Stomach smooth muscle (tissue), 2 donors: ENCODE measurements around the gene PDCD1.
"Not testable (repeated sequence)": the region's sequence is repeated elsewhere in the genome, so short reads cannot be mapped to it uniquely, and the experiment has no call there.

ENCODE experiments used
- H3K27ac ChIP-seq: one replicate; pipeline ENCODE4 v1.7.0; 2013; ENCODE audit warnings: mild to moderate bottlenecking, low read length, inconsistent platforms
- H3K27me3 ChIP-seq, 2 donors: one replicate each; pipeline ENCODE4 v1.7.0; 2013; ENCODE audit warnings: low read length in 2 of 2; ENCODE audit not compliant: insufficient read depth in 2 of 2, control insufficient read depth in 1 of 2
- H3K36me3 ChIP-seq, 2 donors: one replicate each; pipeline ENCODE4 v1.7.0; 2013; ENCODE audit warnings: low read length in 2 of 2; ENCODE audit not compliant: control insufficient read depth in 2 of 2, insufficient read depth in 2 of 2
- H3K4me1 ChIP-seq: one replicate; pipeline ENCODE4 v1.7.0; 2013; ENCODE audit warnings: low read length; ENCODE audit not compliant: control insufficient read depth, insufficient read depth
- H3K4me3 ChIP-seq, 2 donors: one replicate each; pipeline ENCODE4 v1.7.0; 2013; ENCODE audit warnings: low read length in 2 of 2
- H3K9ac ChIP-seq, 2 donors: one replicate each; pipeline ENCODE4 v1.7.0; 2013; ENCODE audit warnings: low read length in 2 of 2, mild to moderate bottlenecking in 1 of 2
- H3K9me3 ChIP-seq, 2 donors: one replicate each; pipeline ENCODE4 v1.7.0; 2013; ENCODE audit warnings: low read length in 2 of 2; ENCODE audit not compliant: control insufficient read depth in 2 of 2
- donor health status: healthy.
- donor health status: Pancreatic carcinoma.

PDCD1 gene

GRCh38 chr2:241806217-241806616, 52.5 kb downstream of the PDCD1 start:
- peaks cover 19% of the 10 kb centered on the region for H3K4me1 ChIP-seq
- H3K27me3 ChIP-seq = peaks cover 7 to 21% of the 10 kb centered on the region in 2 donors
- H3K27ac ChIP-seq, H3K4me3 ChIP-seq, H3K9ac ChIP-seq, H3K9me3 ChIP-seq, H3K36me3 ChIP-seq: not testable (repeated sequence)

DNA sequence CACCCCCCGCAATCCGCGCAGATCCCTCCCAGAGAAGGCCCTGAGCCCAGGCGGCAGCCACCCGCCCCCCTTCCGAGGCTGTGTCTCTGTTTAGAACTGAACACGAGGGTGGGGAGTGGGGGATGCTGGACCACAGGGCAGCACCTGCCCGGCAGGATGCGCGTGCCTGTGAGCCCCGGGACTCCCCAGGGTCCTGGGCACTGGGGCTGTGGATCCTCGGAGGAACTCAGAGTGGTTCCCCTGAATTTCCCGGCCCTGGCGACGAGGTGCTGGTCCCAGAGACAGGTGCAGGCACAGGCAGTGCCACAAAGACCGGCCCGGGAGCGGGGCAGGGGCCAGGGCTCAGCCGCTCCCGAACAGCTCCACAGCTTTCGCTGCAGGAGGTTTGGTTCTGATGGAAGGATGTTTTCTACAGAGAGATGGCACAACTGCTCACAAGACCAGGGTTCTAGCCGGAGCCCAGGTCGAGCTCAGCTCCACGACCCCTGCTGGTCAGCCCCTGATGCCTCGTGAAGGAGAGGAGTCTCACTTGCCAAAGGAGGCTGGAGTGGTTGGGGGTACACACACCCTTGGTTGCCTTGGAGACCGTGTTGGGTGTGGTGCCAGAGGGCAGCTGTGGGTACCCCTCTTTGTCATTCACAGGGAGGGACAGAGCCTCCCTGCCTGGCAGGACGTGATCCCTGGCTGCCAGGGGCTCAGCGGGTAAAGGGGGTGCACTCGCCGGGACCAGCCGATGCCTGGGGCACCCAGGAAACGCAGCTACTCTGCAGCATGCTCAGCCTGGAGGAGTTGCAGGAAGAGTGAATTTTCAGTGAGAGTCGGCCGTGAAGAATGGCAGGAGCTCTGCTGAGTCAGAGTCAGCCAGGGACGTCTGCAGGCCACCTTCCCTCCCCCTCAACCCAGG, 54.1 kb downstream of the PDCD1 start:
- Histone ChIP-seq H3K4me1 (peaks cover 19% of the 10 kb centered on the region), H3K27ac (no peak overlapping the region), H3K36me3 (no peaks in the 10 kb centered on the region), H3K4me3 (peak overlapping the region; percentile 12 to 66), H3K27me3 (peaks cover 7 to 21% of the 10 kb centered on the region in 2 donors), H3K9ac (no peak overlapping the region), H3K9me3 (no peaks in the 10 kb centered on the region)

DNA sequence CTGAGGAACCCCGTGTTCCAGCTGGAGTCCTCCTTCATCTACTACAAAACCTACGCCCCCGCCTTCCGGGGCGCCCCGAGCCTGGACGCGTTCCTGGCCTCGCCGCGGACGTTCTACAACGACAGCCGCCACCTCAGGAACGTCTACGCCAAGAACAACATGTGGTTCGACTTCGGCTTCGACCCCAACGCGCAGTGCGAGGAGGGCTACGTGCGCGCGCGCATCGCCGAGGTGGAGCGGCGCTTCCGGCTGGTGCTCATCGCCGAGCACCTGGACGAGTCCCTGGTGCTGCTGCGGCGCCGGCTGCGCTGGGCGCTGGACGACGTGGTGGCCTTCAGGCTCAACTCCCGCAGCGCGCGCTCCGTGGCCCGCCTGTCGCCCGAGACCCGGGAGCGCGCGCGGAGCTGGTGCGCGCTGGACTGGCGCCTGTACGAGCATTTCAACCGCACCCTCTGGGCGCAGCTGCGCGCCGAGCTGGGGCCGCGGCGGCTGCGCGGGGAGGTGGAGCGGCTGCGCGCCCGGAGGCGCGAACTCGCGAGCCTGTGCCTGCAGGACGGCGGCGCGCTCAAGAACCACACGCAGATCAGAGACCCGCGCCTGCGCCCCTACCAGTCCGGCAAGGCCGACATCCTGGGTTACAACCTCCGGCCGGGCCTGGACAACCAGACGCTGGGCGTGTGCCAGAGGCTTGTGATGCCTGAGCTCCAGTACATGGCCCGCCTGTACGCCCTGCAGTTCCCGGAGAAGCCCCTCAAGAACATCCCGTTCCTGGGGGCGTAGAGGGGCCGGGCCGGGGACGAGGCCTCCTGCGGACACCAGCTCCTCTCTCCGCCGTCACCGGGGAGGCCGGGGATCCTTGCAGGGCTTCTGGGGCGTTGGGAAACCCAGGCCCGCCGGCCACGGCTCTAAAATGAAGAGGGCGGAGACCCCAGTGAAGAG, 55.0 kb downstream of the PDCD1 start:
- Histone ChIP-seq H3K27ac (no peak overlapping the region), H3K4me3 (peak overlapping the region; percentile 46 to 66), H3K9me3 (no peaks in the 10 kb centered on the region), H3K9ac (no peak overlapping the region), H3K4me1 (peaks cover 19% of the 10 kb centered on the region), H3K36me3 (no peaks in the 10 kb centered on the region), H3K27me3 (peaks cover 7 to 21% of the 10 kb centered on the region in 2 donors)

- Histone ChIP-seq H3K36me3 (no peaks in the 10 kb centered on the region), H3K9ac (no peak overlapping the region), H3K4me1 (peaks cover 19% of the 10 kb centered on the region), H3K27me3 (peaks cover 7 to 21% of the 10 kb centered on the region in 2 donors), H3K27ac (no peak overlapping the region), H3K9me3 (no peaks in the 10 kb centered on the region), H3K4me3 (no peak overlapping the region)
Measured at GRCh38 chr2:241802421-241803318, 56.0 kb downstream of the PDCD1 start.

- Histone ChIP-seq H3K36me3 (no peaks in the 10 kb centered on the region), H3K9ac (no peak overlapping the region), H3K4me1 (peaks cover 19% of the 10 kb centered on the region), H3K27ac (no peak overlapping the region), H3K27me3 (peaks cover 7 to 21% of the 10 kb centered on the region in 2 donors), H3K4me3 (no peak overlapping the region), H3K9me3 (no peaks in the 10 kb centered on the region)
Measured at GRCh38 chr2:241801611-241802420, 56.9 kb downstream of the PDCD1 start.

DNA sequence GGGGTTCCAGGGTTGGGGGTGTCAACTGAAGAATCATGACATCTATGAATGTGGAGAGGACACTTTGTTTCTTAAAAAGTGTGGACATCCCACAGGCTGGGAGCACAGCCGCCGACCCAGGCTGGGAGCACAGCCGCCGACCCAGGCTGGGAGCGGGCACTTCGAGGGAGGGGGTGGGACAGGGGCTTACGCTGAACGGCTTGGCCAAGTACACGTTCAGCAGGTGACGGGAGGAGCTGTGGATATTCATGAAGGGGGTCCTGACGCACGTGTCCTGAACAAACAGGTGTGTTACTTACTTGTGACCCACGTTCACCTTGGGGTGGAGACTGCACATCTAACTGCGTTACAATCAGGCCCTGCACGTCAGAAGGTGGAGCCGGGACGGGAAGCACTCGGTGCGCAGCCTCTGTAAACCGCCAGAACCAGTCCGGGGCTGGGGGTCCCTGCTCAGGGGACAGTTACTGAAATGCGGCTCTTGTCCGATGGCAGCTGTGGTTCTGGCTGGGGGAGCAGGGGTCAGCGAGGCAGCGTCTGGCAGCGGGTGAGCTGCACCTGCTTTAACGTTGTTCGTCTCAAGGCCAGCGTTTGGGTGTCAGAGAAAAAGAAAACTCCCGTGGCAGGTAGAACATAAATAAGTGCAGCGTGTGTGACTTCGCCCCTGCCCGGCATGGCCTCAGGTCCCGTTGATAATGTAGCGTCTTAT, 58.3 kb downstream of the PDCD1 start:
- H3K4me3 ChIP-seq, H3K9ac ChIP-seq, H3K36me3 ChIP-seq, H3K27ac ChIP-seq, H3K9me3 ChIP-seq: not testable (repeated sequence)
- Histone ChIP-seq H3K4me1 (peaks cover 19% of the 10 kb centered on the region), H3K27me3 (peaks cover 7 to 21% of the 10 kb centered on the region in 2 donors)
